GM21723 (cell line): Measurements from ENCODE around the gene LRFN5.
"Not testable (repeated sequence)": the region's sequence is repeated elsewhere in the genome, so short reads cannot be mapped to it uniquely, and the experiment has no call there.

Experiments used
- ATAC-seq: cut with Tn5 transposase; IDR thresholded peaks from one replicate; pipeline ENCODE4 v1.9.1; 2021; ENCODE audit warnings: mild to moderate bottlenecking, moderate library complexity; ENCODE audit not compliant: unreplicated experiment

LRFN5 gene

GRCh38 chr14:41636492-41637392 lies 30.1 kb downstream of the LRFN5 start:
- ATAC-seq: no peak

- ATAC-seq: no peak
These were observed 35.0 kb downstream of the LRFN5 start for GRCh38 chr14:41641690-41642089.

GRCh38 chr14:41642367-41642766 lies 35.7 kb downstream of the LRFN5 start:
- no peak for ATAC-seq

- ATAC-seq: no peak
These were observed 36.1 kb downstream of the LRFN5 start for GRCh38 chr14:41642789-41643188.

GRCh38 chr14:41644606-41645005 lies 37.9 kb downstream of the LRFN5 start:
- no peak for ATAC-seq

GRCh38 chr14:41650802-41651201 lies 44.1 kb downstream of the LRFN5 start:
- no peak for ATAC-seq

- no peak for ATAC-seq
These were observed 47.5 kb downstream of the LRFN5 start for GRCh38 chr14:41654196-41654595.

- no peak for ATAC-seq
These were observed 56.2 kb downstream of the LRFN5 start for GRCh38 chr14:41662780-41663472.

GRCh38 chr14:41663473-41663850 lies 56.8 kb downstream of the LRFN5 start:
- no peak for ATAC-seq

- ATAC-seq: no peak
These were observed 59.6 kb downstream of the LRFN5 start for GRCh38 chr14:41666301-41666700.

GRCh38 chr14:41668356-41668755 lies 61.7 kb downstream of the LRFN5 start:
- ATAC-seq: no peak

GRCh38 chr14:41673601-41674000 lies 66.9 kb downstream of the LRFN5 start:
- ATAC-seq: not testable (repeated sequence)

GRCh38 chr14:41674511-41674971 lies 67.9 kb downstream of the LRFN5 start:
- ATAC-seq: not testable (repeated sequence)

- no peak for ATAC-seq
These were observed 92.8 kb downstream of the LRFN5 start for GRCh38 chr14:41699486-41699885.

- no peak for ATAC-seq
These were observed 111.9 kb downstream of the LRFN5 start for GRCh38 chr14:41718477-41719166.

GRCh38 chr14:41739203-41739602 lies 132.5 kb downstream of the LRFN5 start:
- ATAC-seq: no peak

- ATAC-seq: no peak
These were observed 136.5 kb downstream of the LRFN5 start for GRCh38 chr14:41743140-41743539.

GRCh38 chr14:41749429-41749828 lies 142.8 kb downstream of the LRFN5 start:
- ATAC-seq: no peak

GRCh38 chr14:41750575-41750974 lies 143.9 kb downstream of the LRFN5 start:
- ATAC-seq: not testable (repeated sequence)

GRCh38 chr14:41758011-41758665 lies 151.5 kb downstream of the LRFN5 start:
- no peak for ATAC-seq

GRCh38 chr14:41761204-41761603 lies 154.5 kb downstream of the LRFN5 start:
- ATAC-seq: no peak
